HG03342 (cell line): Measurements from ENCODE around the gene CNPPD1.

Source experiments
- ATAC-seq: cut with Tn5 transposase; IDR thresholded peaks from one replicate; pipeline ENCODE4 v1.9.1; 2021; ENCODE audit warnings: mild to moderate bottlenecking, moderate library complexity; ENCODE audit not compliant: unreplicated experiment

The CNPPD1 gene

DNA sequence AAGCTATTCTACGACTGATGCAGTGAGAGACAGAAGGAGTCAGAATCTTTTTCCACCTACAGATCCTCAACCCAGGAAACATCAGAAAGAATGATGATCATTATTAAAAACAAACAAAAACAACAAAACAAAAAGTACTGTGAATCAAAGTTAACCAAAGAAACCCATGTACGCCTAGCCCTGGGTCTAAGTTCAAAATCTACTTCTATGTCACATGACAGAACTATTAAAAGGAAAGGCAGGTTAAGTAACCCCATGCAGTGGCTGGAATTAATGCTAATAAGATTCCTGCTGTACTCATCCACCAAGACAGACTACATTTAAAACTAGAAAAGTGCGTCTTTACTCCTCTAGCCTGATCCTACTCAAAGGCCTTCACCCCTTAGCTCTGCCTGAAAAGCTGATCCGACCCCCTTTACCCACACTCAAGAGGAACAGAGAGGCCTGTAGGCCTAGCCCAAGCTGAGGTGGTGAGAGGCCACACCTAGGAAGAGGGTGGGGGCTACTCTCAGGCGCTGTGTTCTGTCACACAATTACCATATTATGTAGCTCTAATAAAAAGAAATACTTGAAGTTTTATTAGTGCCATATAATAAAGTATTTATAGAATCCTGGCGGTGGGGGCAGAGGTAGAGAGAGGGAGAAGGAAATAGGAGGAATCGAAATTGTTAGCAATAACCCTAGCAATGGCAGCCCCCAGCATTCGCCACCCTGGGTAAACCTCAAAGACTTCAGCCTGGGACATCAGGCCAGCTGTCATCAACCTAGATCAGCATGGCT, 53.2 kb downstream of the CNPPD1 start:
- ATAC-seq: no peak

DNA sequence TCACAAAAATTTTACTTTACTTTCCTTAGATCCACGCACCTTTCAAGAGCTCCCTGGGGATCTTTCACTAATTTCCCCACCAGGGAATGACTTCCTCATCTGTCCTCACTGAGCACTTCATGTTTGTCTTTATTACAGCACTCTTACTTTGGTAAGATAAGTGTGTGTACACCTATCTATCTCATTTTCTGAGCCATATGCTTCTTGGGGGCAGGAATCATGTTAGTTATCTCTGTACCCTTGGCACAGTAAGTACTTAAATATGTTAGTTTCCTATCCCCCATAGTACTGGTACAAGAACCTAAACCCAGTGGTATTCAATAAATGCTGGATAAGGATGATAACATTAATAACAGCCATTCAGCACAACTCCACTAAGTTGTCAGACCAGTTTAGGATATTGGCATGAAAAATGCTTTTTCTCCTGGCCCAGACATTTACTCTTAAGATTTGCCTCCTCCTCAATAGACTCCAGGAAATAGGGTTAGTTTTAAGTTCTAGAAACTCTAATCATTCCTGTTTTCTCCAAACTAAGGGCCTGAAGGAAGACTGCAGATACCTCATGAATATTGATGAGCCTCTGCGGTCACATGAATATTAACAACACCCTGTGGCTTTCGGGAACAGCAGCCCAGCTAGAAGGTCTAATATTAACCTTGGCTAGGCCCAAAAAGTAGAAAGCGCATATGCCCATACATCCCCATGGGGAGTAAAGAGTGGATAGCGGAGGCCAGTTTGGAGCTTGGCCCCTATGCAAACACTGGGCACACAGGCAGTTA, 54.3 kb downstream of the CNPPD1 start:
- no peak for ATAC-seq
